Natural killer cell (primary cell): ENCODE results near the gene NFIA. TPM values are rescaled to one million over a fixed set of nuclear protein-coding genes. Genes with fewer than 3 reads are reported as not detected.

Source experiments
- ATAC-seq, 3 donors: fragments of 150-1000 bp in 2 of 3; fragments of 200-7000 bp in 1 of 3; cut with Tn5 transposase; 1 replicate in 1 of 3; 2 replicates in 2 of 3; pipeline ENCODE4 v1.10.0; 2021; ENCODE audit warnings: mild to moderate bottlenecking in 2 of 3, moderate library complexity in 2 of 3
- DNase-seq, 2 donors: peaks; one replicate each; pipeline versions ENCODE4 v3.0.0 to v3.0.0-alpha.2; 2013 to 2021; ENCODE audit warnings: mixed read lengths in 1 of 2
- H3K27ac ChIP-seq: one replicate; pipeline ENCODE4 v1.5.1; 2013; ENCODE audit warnings: mild to moderate bottlenecking, low read length
- H3K27me3 ChIP-seq: one replicate; pipeline ENCODE4 v1.6.1; 2013; ENCODE audit warnings: low read length; ENCODE audit not compliant: control insufficient read depth, insufficient read depth
- H3K36me3 ChIP-seq: one replicate; pipeline ENCODE4 v1.6.1; 2013; ENCODE audit warnings: low read length; ENCODE audit not compliant: control insufficient read depth, insufficient read depth
- H3K4me1 ChIP-seq: one replicate; pipeline ENCODE4 v1.6.1; 2013; ENCODE audit warnings: low read length; ENCODE audit not compliant: control insufficient read depth, insufficient read depth
- H3K4me3 ChIP-seq: one replicate; pipeline ENCODE4 v1.5.1; 2013; ENCODE audit warnings: low read length
- H3K9me3 ChIP-seq: one replicate; pipeline ENCODE4 v1.6.1; 2013; ENCODE audit warnings: low read length; ENCODE audit not compliant: control insufficient read depth, insufficient read depth
- H3K27ac Mint-ChIP-seq, 2 donors: one replicate each; pipeline ENCODE4 v1.8.0; 2022; ENCODE audit warnings: mild to moderate bottlenecking in 2 of 2, mixed read lengths in 2 of 2, moderate library complexity in 1 of 2
- H3K27me3 Mint-ChIP-seq, 2 donors: one replicate each; pipeline ENCODE4 v1.8.0; 2022; ENCODE audit warnings: low read depth in 2 of 2, mixed read lengths in 2 of 2
- H3K36me3 Mint-ChIP-seq: one replicate; pipeline ENCODE4 v1.8.0; 2022; ENCODE audit warnings: mixed read lengths
- H3K4me1 Mint-ChIP-seq, 2 donors: one replicate each; pipeline ENCODE4 v1.8.0; 2022; ENCODE audit warnings: mixed read lengths in 2 of 2
- H3K4me3 Mint-ChIP-seq: one replicate; pipeline ENCODE4 v1.8.0; 2022; ENCODE audit warnings: mild to moderate bottlenecking, moderate library complexity, mixed read lengths
- H3K9me3 Mint-ChIP-seq, 2 donors: one replicate each; pipeline ENCODE4 v1.8.0; 2022; ENCODE audit warnings: mixed read lengths in 2 of 2
- CTCF ChIP-seq: fragments of 200-600 bp; IDR thresholded peaks from one replicate; pipeline ENCODE4 v1.8.0; 2022; ENCODE audit warnings: antibody characterized with exemption
- WGBS: methylation state at CpG from one replicate; pipeline ENCODE4 v1.1.7; 2013; ENCODE audit warnings: missing lambda C conversion rate; ENCODE audit not compliant: insufficient coverage; 5-methylcytosine and 5-hydroxymethylcytosine counted together
- intact Hi-C: fragments of 100-400 bp; cut with micrococcal nuclease; formaldehyde crosslinking; loops from one replicate; pipeline ENCODE4 v1.14.2; 2022
- total RNA-seq, 4 donors: library from RNA; stranded (reverse); fragments of 120-200 nt in 1 of 4; gene quantifications; one replicate each; pipeline versions ENCODE4 v1.2.3 to v1.2.4, GENCODE V29; 2013 to 2022

The NFIA gene
- total RNA-seq, 3 donors from 2014 or later (not counting 1 experiment from before 2014, with no cell fraction given): 3.5 to 6.5 (median 3.6) TPM

GRCh38 chr1:61315011-61315410, 232.7 kb downstream of the NFIA start:
- H3K4me1 Mint-ChIP-seq: no peaks in the 10 kb centered on the region
- Histone ChIP-seq H3K27me3 (no peaks in the 10 kb centered on the region), H3K36me3 (no peaks in the 10 kb centered on the region), H3K9me3 (no peaks in the 10 kb centered on the region), H3K27ac (no peak overlapping the region), H3K4me3 (no peak overlapping the region), H3K4me1 (no peaks in the 10 kb centered on the region)
- DNase-seq (no peak), ATAC-seq (no peak)
- no peak overlapping the region for H3K4me3 Mint-ChIP-seq
- no peak overlapping the region for H3K27ac Mint-ChIP-seq
- no peaks in the 10 kb centered on the region for H3K27me3 Mint-ChIP-seq
- no peak for TF ChIP-seq CTCF
- H3K9me3 Mint-ChIP-seq: no peaks in the 10 kb centered on the region
- WGBS: 97% methylated on average over 4 of the region's 4 CpGs
- intact Hi-C loops: no loop called here
- no peaks in the 10 kb centered on the region for H3K36me3 Mint-ChIP-seq

DNA sequence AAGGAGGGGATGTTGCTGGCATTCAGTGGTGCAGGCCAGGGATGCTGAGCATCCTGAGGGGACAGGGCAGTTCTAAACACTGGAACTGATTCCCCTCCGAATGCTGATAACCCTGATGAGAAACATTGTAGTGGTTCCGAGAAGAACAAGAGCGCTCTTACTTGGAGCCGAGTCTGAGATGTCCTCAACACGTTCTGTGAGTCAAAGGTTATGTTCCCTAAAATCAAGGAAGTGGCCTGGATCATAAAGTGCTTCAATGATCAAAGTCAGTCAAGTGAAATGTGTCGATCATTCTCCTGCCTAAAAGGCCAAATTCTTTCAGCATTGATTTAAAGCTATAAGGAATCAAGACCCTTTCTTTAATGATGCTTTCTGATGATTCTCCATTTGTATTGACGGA, 234.1 kb downstream of the NFIA start:
- Mint-ChIP-seq H3K27me3 (peaks cover 0 to 2% of the 10 kb centered on the region in 2 donors), H3K4me3 (no peak overlapping the region), H3K27ac (no peak overlapping the region), H3K4me1 (no peaks in the 10 kb centered on the region), H3K9me3 (no peaks in the 10 kb centered on the region), H3K36me3 (no peaks in the 10 kb centered on the region)
- Histone ChIP-seq H3K27ac (no peak overlapping the region), H3K4me3 (no peak overlapping the region), H3K27me3 (no peaks in the 10 kb centered on the region), H3K9me3 (no peaks in the 10 kb centered on the region), H3K4me1 (no peaks in the 10 kb centered on the region), H3K36me3 (no peaks in the 10 kb centered on the region)
- no peak for DNase-seq
- intact Hi-C loops: no loop called here
- 90% methylated on average over 6 of the region's 7 CpGs for WGBS
- no peak for TF ChIP-seq CTCF
- ATAC-seq: no peak

DNA sequence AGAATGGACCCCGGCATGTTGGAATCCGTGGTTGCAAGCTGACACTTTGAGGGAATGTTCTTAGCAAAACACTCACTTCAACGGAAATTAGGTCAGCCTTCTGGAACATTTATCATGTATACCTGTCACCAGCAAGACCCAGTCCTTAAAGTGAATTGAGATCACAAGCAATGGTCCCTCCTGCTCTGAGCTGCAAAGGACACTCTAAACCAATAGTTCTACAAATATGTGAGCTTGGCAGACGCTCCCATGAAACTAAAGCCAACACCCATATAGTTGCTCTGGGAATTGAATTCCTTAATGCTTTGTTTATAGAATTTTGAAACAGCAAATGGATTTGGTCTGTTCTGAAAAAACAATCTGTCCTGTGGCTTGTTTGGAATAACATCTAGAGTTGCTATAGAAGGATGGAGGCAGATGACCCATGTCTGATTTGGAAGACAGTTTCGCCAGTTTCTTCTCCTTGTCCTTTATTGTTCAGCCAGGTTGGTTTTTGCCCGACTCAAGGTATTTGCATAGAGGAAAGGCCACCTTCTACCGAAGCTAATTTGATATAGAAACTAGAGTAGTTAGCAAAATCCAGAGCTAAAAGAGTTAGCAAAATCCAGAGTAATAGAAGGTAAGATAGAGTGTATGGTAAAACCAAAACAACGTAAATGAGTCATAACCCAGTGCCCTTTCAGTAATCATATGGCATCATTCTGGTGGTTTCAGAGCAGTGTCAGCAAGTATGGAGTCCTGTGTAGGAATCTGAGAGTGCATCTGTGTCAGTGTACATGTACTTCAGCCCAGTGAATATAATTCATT, 236.2 kb downstream of the NFIA start:
- H3K9me3 ChIP-seq: no peaks in the 10 kb centered on the region
- H3K27ac Mint-ChIP-seq: no peak overlapping the region
- no peak overlapping the region for H3K4me3 Mint-ChIP-seq

More for the DNA sequence above, 236.2 kb downstream of the NFIA start:
- 52% methylated on average over 7 of the region's 8 CpGs for WGBS
- ATAC-seq (no peak), DNase-seq (no peak)
- Mint-ChIP-seq H3K27me3 (peaks cover 0 to 2% of the 10 kb centered on the region in 2 donors), H3K9me3 (no peaks in the 10 kb centered on the region), H3K36me3 (no peaks in the 10 kb centered on the region), H3K4me1 (no peaks in the 10 kb centered on the region)
- TF ChIP-seq CTCF: no peak
- H3K36me3 ChIP-seq: no peaks in the 10 kb centered on the region
- H3K4me1 ChIP-seq: no peaks in the 10 kb centered on the region
- H3K27me3 ChIP-seq: no peaks in the 10 kb centered on the region
- intact Hi-C loops: no loop called here
- no peak overlapping the region for H3K27ac ChIP-seq
- no peak overlapping the region for H3K4me3 ChIP-seq
